Gastroesophageal sphincter (tissue), 4 donors: ENCODE data around the gene MYOM1. TPM values are rescaled to one million over a fixed set of nuclear protein-coding genes. Genes with fewer than 3 reads are reported as not detected.

ENCODE experiments used
- ATAC-seq: fragments of 150-250 bp; one replicate; pipeline ENCODE4 v1.9.1; 2016; ENCODE audit warnings: mild to moderate bottlenecking, moderate library complexity
- H3K27ac ChIP-seq, 4 donors: fragments of 200-600 bp; sonication (generic) in 3 of 4; 1 replicate in 3 of 4; 2 replicates in 1 of 4; pipeline ENCODE4 v1.5.1; 2016 to 2019
- H3K27me3 ChIP-seq: fragments of 200-600 bp; sonication (generic); one replicate; pipeline ENCODE4 v1.5.1; 2019
- H3K36me3 ChIP-seq, 2 donors: fragments of 200-600 bp; sonication (generic); one replicate each; pipeline ENCODE4 v1.5.1; 2019; ENCODE audit warnings: control low read depth in 1 of 2
- H3K4me1 ChIP-seq, 3 donors: fragments of 200-600 bp; sonication (generic); 1 replicate in 2 of 3; 2 replicates in 1 of 3; pipeline ENCODE4 v1.5.1; 2016 to 2019; ENCODE audit warnings: control low read depth in 2 of 3
- H3K4me3 ChIP-seq, 2 donors: fragments of 200-600 bp; sonication (generic); one replicate each; pipeline ENCODE4 v1.5.1; 2019; ENCODE audit warnings: mild to moderate bottlenecking in 1 of 2, moderate library complexity in 1 of 2
- H3K9me3 ChIP-seq, 3 donors: fragments of 200-600 bp; sonication (generic); one replicate each; pipeline ENCODE4 v1.5.1; 2017 to 2019; ENCODE audit warnings: control low read depth in 2 of 3
- EP300 ChIP-seq: sonication (generic); formaldehyde crosslinking; IDR thresholded peaks from one replicate; pipeline ENCODE4 v1.6.1; 2017; ENCODE audit warnings: antibody characterized with exemption, mild to moderate bottlenecking
- POLR2A ChIP-seq, 2 donors: fragments of 450-650 bp; IDR thresholded peaks; one replicate each; pipeline ENCODE4 v1.6.1; 2017; ENCODE audit warnings: antibody characterized with exemption in 2 of 2, mild to moderate bottlenecking in 2 of 2, moderate library complexity in 1 of 2
- POLR2AphosphoS5 ChIP-seq: sonication (generic); formaldehyde crosslinking; IDR thresholded peaks from one replicate; pipeline ENCODE4 v1.6.1; 2017; ENCODE audit warnings: antibody characterized with exemption
- WGBS, 2 donors: methylation state at CpG; one replicate each; pipeline ENCODE4 v1.1.5; 2018; ENCODE audit warnings: low coverage in 1 of 2; 5-methylcytosine and 5-hydroxymethylcytosine counted together
- total RNA-seq, 4 donors: library from RNA; depleted of rRNA; stranded (reverse); fragments of >200 nt; gene quantifications; one replicate each; pipeline ENCODE4 v1.1.0, GENCODE V29; 2016
- TF ChIP-seq, protein P1 (sequence below), 4 experiments: fragments of 200-600 bp in 2 of 4; fragments of 450-650 bp in 2 of 4; sonication (generic) in 1 of 4; IDR thresholded peaks; one replicate each; pipeline ENCODE4 v1.5.1; 2017 to 2019; ENCODE audit warnings: antibody characterized with exemption in 4 of 4, mild to moderate bottlenecking in 2 of 4, moderate library complexity in 2 of 4

Gene MYOM1
- total RNA-seq, 4 donors from 2014 or later, result 14.8 to 37.6 (median 24.6) TPM

DNA sequence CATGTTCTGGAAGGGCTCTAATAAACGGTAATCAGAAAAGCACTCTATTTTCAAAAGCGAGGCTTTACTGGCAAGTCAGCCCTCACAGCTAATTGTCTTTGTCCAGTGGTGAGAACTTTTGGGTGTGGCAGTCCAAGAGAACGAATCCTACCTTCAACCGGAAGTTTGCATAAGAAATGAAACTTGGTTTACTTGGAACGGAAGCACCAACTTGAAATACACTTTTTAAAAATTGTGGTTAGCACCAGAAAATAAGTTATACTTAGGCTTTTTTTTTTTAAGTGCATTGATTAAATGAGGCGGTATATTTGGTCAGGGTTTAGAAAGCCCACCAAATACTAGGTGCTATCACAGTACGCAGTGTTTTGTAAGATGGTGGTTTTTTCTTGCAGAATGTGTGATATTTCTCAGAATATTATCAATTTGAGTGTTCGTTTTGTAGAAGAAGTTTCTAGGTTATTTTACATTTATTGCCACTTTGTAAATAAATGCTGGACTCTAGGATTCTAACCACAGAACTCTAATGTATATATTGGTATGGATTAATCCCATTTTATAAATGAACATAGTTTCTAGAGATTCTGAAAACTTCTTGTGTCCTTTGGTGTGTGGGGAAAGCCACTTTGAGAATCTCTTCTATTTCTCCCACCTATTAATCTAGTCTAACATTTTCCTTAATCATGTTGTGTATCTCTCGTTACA lies 29.0 kb upstream of the MYOM1 start:
- Histone ChIP-seq H3K4me1 (peaks cover 5 to 83% (median 8%) of the 10 kb centered on the region in 3 donors), H3K36me3 (peaks cover 2 to 17% of the 10 kb centered on the region in 2 donors), H3K4me3 (peak overlapping the region; percentile 93 to 97), H3K27me3 (no peaks in the 10 kb centered on the region), H3K27ac (peak overlapping the region; percentile 96 to 100 (median 100)), H3K9me3 (no peaks in the 10 kb centered on the region)
- WGBS, 2 donors, result 12 to 13% methylated on average over 8 to 9 of the region's 9 CpGs
- TF ChIP-seq EP300 (no peak), POLR2AphosphoS5 (peak; percentile 73), POLR2A (IDR thresholded peaks at IDR 0.05) (no peak)
- TF ChIP-seq, protein P1, sequence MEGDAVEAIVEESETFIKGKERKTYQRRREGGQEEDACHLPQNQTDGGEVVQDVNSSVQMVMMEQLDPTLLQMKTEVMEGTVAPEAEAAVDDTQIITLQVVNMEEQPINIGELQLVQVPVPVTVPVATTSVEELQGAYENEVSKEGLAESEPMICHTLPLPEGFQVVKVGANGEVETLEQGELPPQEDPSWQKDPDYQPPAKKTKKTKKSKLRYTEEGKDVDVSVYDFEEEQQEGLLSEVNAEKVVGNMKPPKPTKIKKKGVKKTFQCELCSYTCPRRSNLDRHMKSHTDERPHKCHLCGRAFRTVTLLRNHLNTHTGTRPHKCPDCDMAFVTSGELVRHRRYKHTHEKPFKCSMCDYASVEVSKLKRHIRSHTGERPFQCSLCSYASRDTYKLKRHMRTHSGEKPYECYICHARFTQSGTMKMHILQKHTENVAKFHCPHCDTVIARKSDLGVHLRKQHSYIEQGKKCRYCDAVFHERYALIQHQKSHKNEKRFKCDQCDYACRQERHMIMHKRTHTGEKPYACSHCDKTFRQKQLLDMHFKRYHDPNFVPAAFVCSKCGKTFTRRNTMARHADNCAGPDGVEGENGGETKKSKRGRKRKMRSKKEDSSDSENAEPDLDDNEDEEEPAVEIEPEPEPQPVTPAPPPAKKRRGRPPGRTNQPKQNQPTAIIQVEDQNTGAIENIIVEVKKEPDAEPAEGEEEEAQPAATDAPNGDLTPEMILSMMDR (IDR thresholded peaks at IDR 0.05), result no peak
- ATAC-seq, result no peak

DNA sequence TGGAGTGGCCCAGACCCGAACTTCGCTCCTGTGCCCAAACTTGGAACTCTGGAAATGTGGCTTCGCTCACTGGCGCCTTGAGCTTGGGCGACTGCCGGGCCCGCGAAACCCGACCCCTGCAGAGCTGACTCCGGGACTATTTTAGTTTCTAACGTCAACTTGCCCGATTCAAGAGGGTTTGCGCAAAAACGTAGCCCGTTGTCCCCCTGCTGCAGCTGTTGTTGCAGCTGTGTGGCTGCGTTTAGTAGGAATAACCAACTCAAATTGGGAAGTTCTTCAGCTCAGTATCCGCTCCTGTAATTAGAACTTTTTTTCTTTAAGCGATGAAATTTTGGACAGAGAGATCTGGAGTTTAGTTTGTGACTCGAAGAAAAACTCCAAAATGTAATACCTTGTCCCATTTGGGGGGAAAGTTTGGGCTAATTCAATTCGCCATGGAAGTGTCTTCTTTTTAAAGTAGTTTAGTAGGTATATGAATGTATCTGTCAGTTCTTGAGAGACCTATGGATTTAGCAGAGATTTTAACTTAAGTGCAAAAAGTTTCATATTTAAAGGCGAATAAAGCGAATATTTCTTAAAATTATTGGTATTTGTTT lies 28.4 kb upstream of the MYOM1 start:
- H3K27ac ChIP-seq, result peak overlapping the region; percentile 96 to 100 (median 100)
- no peaks in the 10 kb centered on the region for H3K27me3 ChIP-seq
- no peaks in the 10 kb centered on the region for H3K9me3 ChIP-seq
- H3K4me3 ChIP-seq, result peak overlapping the region; percentile 93 to 97
- peaks cover 0 to 11% of the 10 kb centered on the region in 2 donors for H3K36me3 ChIP-seq
- TF ChIP-seq, protein P1 (IDR thresholded peaks at IDR 0.05), result no peak
- TF ChIP-seq POLR2A (IDR thresholded peaks at IDR 0.05), result no peak
- no peak for TF ChIP-seq POLR2AphosphoS5
- no peak for TF ChIP-seq EP300
- H3K4me1 ChIP-seq, result peaks cover 5 to 77% (median 8%) of the 10 kb centered on the region in 3 donors
- 0% methylated on average over 5 to 14 of the region's 22 CpGs for WGBS, 2 donors
- peak; percentile 7 for ATAC-seq

DNA sequence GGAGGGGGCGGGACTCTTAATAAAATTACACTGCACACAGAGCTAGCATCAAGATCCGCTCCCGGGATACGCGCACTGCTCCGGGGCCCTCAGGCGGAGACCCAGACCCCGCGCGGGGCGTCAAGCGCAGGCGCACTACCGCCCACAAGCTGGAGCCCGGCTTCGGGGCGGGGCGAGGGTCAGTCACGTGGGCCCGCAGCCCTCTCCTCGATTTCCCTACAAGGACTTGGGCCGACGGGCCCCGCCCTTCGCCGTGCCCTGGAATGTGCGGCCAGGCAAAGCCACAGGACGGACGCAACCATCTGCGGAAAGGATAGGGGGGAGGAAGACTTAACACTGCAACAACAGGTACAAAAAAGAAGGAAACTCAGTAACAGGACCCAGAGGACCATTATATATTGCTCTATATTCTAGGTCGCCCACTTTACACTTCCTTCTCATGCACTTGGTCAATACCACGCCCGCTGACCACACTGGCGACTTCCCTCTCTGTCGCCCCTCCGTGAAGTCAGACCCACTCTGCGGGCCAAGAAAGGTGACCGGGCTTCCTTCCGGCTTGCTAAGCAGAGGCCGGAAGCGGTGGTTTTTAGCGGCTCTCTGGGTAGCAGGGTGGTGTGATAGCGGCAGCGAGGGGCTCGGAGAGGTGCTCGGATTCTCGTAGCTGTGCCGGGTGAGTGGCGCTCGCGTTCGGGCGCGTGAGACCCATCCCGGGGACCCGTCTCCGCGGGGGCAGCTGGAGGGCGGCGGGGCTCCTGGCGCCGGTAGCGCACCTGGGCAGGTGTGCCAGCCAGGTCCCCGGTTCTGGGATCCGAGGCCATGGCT lies 27.7 kb upstream of the MYOM1 start, which contains the start of gene MYL12A:
Gene MYL12A (plus strand): TSS at position 562 of the 822 bp plus-strand sequence. CDS start 5,447 bp downstream, outside the sequence.
- WGBS, 2 donors, result 0% methylated on average over 11 of the region's 65 CpGs; no CpG with 5 or more reads in 1 of the 2 donors
- Histone ChIP-seq H3K27ac (peak within 1 kb of the TSS; percentile 96 to 100 (median 100)), H3K4me1 (peaks cover 5 to 70% (median 8%) of the 10 kb centered on the region in 3 donors), H3K4me3 (peak within 1 kb of the TSS; percentile 93 to 97), H3K36me3 (peaks cover 0 to 8% of the 10 kb centered on the region in 2 donors), H3K9me3 (no peaks in the 10 kb centered on the region), H3K27me3 (no peaks in the 10 kb centered on the region)
- TF ChIP-seq, protein P1 (IDR thresholded peaks at IDR 0.05), result peak in 1 of 4 experiments; percentile 15
- TF ChIP-seq POLR2A (IDR thresholded peaks at IDR 0.05), result peak; percentile 90 to 93
- peak; percentile 99 for TF ChIP-seq POLR2AphosphoS5
- TF ChIP-seq EP300, result no peak
- ATAC-seq, result peak; percentile 91

DNA sequence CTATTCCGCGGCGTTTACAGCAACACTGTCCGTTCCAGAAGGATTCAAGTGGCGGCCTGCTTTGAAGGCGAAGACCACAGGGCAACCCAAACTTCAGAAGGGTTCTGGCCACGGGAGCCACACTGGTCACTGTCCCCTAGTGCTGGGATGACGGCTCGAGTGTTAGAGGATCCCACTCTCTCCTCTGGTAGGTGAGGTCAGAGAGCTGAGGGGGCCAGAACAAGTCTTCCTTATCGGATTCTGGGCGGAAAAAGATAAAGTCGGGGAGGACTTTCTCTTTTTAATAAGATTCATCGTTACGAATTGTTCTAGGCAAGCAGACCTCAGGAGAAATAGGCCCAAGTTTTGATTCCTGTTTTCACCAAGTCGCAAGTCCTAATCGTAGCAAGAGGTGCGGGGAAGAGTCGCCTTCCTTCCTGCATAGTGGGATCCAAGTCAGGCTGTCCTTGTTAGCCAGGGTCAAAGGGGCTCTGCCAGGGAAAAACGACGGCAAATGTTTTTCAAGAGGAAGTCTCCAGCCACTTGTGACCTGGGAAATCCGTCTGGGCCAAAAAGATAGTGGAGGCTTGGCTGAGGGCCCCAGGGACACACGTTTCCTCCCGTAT lies 27.0 kb upstream of the MYOM1 start:
- Histone ChIP-seq H3K27ac (peak overlapping the region; percentile 96 to 100 (median 100)), H3K9me3 (no peaks in the 10 kb centered on the region), H3K27me3 (no peaks in the 10 kb centered on the region), H3K36me3 (peaks cover 0 to 8% of the 10 kb centered on the region in 2 donors), H3K4me3 (peak overlapping the region; percentile 93 to 97), H3K4me1 (peaks cover 5 to 62% (median 6%) of the 10 kb centered on the region in 3 donors)
- TF ChIP-seq, protein P1 (IDR thresholded peaks at IDR 0.05), result no peak
- TF ChIP-seq POLR2A (IDR thresholded peaks at IDR 0.05), result no peak
- no peak for TF ChIP-seq EP300
- TF ChIP-seq POLR2AphosphoS5, result no peak
- WGBS, 2 donors, result 44 to 72% methylated on average over 5 to 19 of the region's 23 CpGs
- ATAC-seq, result no peak
